Colonic mucosa (tissue), 4 donors: ENCODE data around the gene FUCA1. TPM values are rescaled to one million over a fixed set of nuclear protein-coding genes. Genes with fewer than 3 reads are reported as not detected.

Source experiments
- DNase-seq: peaks from one replicate; pipeline ENCODE4 v3.0.0-alpha.2; 2020
- H3K27ac ChIP-seq: fragments of 200-600 bp; one replicate; pipeline ENCODE4 v1.8.0; 2021
- H3K27me3 ChIP-seq: fragments of 200-600 bp; one replicate; pipeline ENCODE4 v1.8.0; 2021
- H3K36me3 ChIP-seq: fragments of 200-600 bp; one replicate; pipeline ENCODE4 v1.8.0; 2021
- H3K4me1 ChIP-seq: fragments of 200-600 bp; one replicate; pipeline ENCODE4 v1.8.0; 2021; ENCODE audit warnings: mild to moderate bottlenecking
- H3K4me3 ChIP-seq: fragments of 200-600 bp; one replicate; pipeline ENCODE4 v1.8.0; 2021
- H3K9ac ChIP-seq, 2 donors: one replicate each; pipeline ENCODE4 v1.7.0; 2013; ENCODE audit warnings: control low read depth in 2 of 2, low read depth in 2 of 2, low read length in 2 of 2
- H3K9me3 ChIP-seq: fragments of 200-600 bp; one replicate; pipeline ENCODE4 v1.8.0; 2021
- intact Hi-C: fragments of 100-400 bp; cut with DNase I; formaldehyde crosslinking; loops from one replicate; pipeline ENCODE4 v1.14.1; 2022
- total RNA-seq, 2 donors: library from RNA; stranded (reverse); fragmentation: NEBNext Ultra II Directional in 1 of 2; extraction: Animal tissue kit (Norgen Biotek cat#: 25700) in 1 of 2; gene quantifications; one replicate each; pipeline ENCODE4 v1.2.1, GENCODE V29; 2021
- TF ChIP-seq, protein P1 (sequence below): fragments of 200-600 bp; IDR thresholded peaks from one replicate; pipeline ENCODE4 v1.8.0; 2022; ENCODE audit warnings: antibody characterized with exemption, mild to moderate bottlenecking
- donor health status: healthy.
- donor health status: DM: no; HTN: no; CAD: no.
- donor health status: DM: no; HTN: no; CAD: no.

The FUCA1 gene
- total RNA-seq, 2 donors from 2014 or later, result 70.1 to 165 TPM

DNA sequence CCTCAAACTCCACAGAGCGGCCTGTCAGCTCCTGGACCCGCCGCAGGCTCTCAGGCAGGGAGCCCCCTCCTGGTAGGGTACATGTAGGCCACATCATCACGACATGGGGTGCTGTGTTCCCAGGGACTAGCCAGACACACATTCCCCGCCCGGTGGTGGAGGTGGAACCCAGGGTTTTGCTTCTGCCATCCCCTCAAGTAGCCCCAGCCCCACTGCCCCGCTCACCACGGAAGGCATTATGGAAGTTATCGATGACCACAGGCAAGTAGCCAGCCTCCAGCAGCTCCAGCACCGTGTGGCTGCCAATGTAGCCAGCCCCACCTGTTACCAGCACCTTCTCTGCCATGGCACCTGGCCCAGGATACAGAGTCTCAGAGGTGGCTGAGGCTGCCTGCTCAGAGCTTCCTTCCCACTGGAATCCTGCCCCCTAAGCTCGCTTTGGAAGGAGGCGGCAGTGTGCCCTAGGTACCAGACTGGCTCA lies 69.4 kb downstream of the FUCA1 start:
- no peak for DNase-seq
- peak overlapping the region; percentile 51 to 85 for H3K9ac ChIP-seq
- peaks cover 6% of the 10 kb centered on the region for H3K4me1 ChIP-seq
- TF ChIP-seq, protein P1, sequence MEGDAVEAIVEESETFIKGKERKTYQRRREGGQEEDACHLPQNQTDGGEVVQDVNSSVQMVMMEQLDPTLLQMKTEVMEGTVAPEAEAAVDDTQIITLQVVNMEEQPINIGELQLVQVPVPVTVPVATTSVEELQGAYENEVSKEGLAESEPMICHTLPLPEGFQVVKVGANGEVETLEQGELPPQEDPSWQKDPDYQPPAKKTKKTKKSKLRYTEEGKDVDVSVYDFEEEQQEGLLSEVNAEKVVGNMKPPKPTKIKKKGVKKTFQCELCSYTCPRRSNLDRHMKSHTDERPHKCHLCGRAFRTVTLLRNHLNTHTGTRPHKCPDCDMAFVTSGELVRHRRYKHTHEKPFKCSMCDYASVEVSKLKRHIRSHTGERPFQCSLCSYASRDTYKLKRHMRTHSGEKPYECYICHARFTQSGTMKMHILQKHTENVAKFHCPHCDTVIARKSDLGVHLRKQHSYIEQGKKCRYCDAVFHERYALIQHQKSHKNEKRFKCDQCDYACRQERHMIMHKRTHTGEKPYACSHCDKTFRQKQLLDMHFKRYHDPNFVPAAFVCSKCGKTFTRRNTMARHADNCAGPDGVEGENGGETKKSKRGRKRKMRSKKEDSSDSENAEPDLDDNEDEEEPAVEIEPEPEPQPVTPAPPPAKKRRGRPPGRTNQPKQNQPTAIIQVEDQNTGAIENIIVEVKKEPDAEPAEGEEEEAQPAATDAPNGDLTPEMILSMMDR, result no peak
- intact Hi-C loops, result no loop called here
- H3K27me3 ChIP-seq, result no peaks in the 10 kb centered on the region
- no peaks in the 10 kb centered on the region for H3K9me3 ChIP-seq
- H3K27ac ChIP-seq, result peak overlapping the region; percentile 88
- peak overlapping the region; percentile 18 for H3K4me3 ChIP-seq
- peaks cover 4% of the 10 kb centered on the region for H3K36me3 ChIP-seq

DNA sequence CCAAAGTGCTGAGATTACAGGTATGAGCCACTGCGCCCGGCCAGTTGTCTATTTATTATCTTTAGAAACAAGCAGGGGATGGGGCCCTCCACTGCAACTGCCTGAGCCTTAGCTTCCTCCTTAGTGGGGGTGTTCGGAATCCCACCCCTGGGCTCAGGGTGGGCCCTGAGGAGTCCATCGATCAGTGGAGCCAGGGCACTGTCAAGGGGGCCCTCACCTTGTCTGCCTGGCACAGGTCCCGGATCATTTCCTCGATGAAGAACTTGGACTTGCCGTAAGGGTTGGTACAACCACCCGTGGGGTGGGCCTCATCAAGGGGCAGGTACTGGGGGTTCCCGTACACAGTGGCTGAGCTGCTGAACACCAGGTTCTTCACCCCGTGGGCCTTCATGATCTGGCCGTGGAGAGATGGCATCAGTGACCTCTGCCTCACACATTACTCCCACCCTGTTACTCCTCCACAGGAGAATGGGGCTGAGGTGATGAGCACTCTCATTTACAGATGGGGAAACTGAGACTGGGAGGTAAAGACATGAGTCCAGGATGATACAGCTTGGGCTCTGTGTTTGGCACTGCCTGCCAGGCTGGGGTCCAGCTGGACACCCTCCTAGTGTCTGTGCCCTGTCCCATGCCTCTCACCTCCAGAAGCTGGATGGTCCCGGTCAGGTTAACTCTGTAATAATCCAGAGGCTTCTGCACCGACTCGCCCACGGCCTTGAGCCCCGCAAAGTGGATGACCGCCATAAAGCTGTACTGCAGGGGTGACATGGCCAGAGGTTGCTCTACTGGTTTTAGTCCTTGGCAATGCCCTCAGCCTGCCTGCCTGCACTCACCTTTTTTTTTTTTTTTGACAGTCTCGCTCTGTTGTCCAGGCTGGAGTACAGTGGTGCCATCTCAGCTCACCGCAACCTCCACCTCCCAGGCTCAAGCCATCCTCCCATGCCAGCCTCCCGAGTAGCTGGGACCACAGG lies 70.3 kb downstream of the FUCA1 start:
- TF ChIP-seq, protein P1, result no peak
- H3K27me3 ChIP-seq, result no peaks in the 10 kb centered on the region
- peaks cover 6% of the 10 kb centered on the region for H3K4me1 ChIP-seq
- H3K36me3 ChIP-seq, result peaks cover 4% of the 10 kb centered on the region
- H3K27ac ChIP-seq, result no peak overlapping the region
- peak overlapping the region; percentile 8 to 51 for H3K9ac ChIP-seq
- intact Hi-C loops, result no loop called here
- peak overlapping the region; percentile 18 for H3K4me3 ChIP-seq
- no peaks in the 10 kb centered on the region for H3K9me3 ChIP-seq
- DNase-seq, result no peak

DNA sequence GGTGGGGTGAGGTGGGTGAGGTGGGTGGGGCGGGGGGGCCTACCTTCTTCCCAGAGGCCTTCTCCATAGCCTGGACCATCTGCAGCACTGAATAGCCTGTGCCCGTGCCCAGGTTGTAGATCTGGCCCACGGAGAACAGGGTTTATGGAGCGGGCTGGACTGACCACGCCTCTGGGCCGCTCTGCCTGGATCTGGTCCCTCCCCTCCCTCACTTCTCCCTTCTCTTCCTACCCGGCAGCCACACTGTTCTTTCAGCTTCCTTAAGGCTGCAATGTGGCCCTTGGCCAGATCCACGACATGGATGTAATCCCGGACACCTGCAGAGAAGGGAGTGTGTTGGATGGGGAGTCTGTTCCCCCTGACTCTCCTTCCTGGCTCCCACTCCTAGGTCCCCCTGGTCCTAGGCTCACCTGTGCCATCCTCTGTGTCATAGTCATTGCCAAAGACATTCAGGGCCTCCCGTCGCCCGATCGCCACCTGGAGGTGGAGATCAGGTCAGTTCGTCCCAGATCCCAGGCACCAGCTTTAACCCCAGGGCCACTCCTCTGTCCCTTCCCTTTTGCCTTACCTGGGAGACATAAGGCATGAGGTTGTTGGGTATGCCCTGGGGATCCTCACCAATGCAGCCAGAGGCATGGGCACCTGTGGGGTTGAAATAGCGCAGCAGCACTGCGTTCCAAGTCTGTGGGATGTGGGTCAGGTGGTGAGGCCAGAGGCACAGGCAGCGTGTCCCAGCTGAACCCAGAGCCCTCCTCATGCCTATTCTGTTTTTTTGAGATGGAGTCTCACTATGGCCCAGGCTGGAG lies 71.4 kb downstream of the FUCA1 start:
- TF ChIP-seq, protein P1, result peak; percentile 19
- Histone ChIP-seq H3K9ac (peak overlapping the region in 1 of 2 donors; percentile 61), H3K27ac (peak overlapping the region; percentile 16), H3K4me1 (peaks cover 8% of the 10 kb centered on the region), H3K36me3 (peaks cover 4% of the 10 kb centered on the region), H3K9me3 (no peaks in the 10 kb centered on the region), H3K4me3 (no peak overlapping the region), H3K27me3 (no peaks in the 10 kb centered on the region)
- intact Hi-C loops, result no loop called here
- DNase-seq, result peak; percentile 61

DNA sequence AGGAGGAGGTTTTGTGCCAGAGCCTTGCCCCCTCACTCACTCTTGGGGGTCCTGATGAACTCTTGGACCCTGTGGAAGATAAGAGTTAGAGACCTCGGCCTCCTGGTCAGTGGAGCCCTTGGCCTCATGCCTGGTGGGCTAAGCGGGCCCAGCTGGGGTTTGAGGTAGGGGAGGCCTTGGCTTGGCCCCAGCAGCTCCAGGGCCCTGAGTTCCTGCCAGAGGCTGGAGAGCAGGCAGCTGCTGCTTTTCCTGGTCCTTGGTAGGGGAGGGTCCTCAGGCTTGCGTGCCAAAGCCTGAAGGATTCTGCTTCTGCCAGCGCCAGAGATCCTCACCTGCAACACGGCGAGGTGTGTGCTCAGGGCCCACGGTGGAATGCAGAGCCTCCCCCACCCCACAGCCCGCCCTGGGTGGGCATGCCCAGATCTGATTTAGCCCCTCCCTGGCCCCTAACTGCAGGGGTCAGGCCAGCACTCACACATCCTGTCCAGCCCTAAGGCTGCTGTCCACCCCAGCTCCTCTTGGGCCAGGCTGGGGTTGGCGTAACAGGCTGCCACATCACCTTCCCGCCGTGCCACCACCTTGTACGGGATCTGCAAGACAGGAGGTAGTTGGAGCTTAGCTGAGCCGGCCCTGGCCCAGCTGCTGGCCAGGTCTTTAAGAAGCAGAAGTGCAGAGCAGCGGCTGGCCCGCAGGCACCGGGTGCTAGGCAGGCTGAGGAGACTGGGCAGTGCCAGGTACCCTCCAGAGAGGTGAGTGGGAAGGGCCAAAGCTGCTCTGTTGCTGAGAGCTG lies 72.2 kb downstream of the FUCA1 start:
- no peak overlapping the region for H3K27ac ChIP-seq
- H3K9ac ChIP-seq, result peak overlapping the region in 1 of 2 donors; percentile 26
- intact Hi-C loops, result no loop called here
- no peak overlapping the region for H3K4me3 ChIP-seq
- H3K9me3 ChIP-seq, result no peaks in the 10 kb centered on the region
- H3K4me1 ChIP-seq, result peaks cover 5% of the 10 kb centered on the region
- TF ChIP-seq, protein P1, result no peak
- H3K27me3 ChIP-seq, result no peaks in the 10 kb centered on the region
- peaks cover 4% of the 10 kb centered on the region for H3K36me3 ChIP-seq
- no peak for DNase-seq

Other genes starting within 250 kb of the FUCA1 start
- gene RPL11, start 176.5 kb downstream of the FUCA1 start, total RNA-seq, result 100 to 1,000 TPM; 871 to 897 TPM
- gene ELOA, start 124.8 kb downstream of the FUCA1 start, total RNA-seq, result 10 to 100 TPM; 32.6 to 33.0 TPM
- 10 to 100 TPM; 51.5 to 51.6 TPM for gene PITHD1, start 89.9 kb downstream of the FUCA1 start, total RNA-seq
- gene LYPLA2, start 77.1 kb downstream of the FUCA1 start, total RNA-seq, result 10 to 100 TPM; 76.3 to 93.7 TPM
- 100 to 1,000 TPM; 163 to 208 TPM for gene GALE, start 67.5 kb downstream of the FUCA1 start, total RNA-seq
- gene HMGCL, start 42.9 kb downstream of the FUCA1 start, total RNA-seq, result 100 to 1,000 TPM in 1 of 2 donors, 10 to 100 TPM in 1; 66.2 to 110 TPM
- gene CNR2, start 45.1 kb upstream of the FUCA1 start, total RNA-seq, result under 1 TPM; 0.12 to 0.13 TPM
- gene PNRC2, start 91.5 kb upstream of the FUCA1 start, total RNA-seq, result 100 to 1,000 TPM; 152 to 170 TPM
- 100 to 1,000 TPM in 1 of 2 donors, 10 to 100 TPM in 1; 76.8 to 115 TPM for gene SRSF10, start 112.0 kb upstream of the FUCA1 start, total RNA-seq
- gene MYOM3, start 243.8 kb upstream of the FUCA1 start, total RNA-seq, result 1 to 10 TPM; 1.8 to 3.3 TPM